MM.1S (cell line): ENCODE results near the gene SYT5.
A peak's percentile ranks its signal among the peaks of the same experiment; 100 is the strongest.

Experiments
- DNase-seq: peaks from one replicate; pipeline ENCODE4 v3.0.0-alpha.2; 2015
- H2AFZ ChIP-seq: fragments of 300-600 bp; sonication (generic); 2 replicates; pipeline ENCODE4 v1.6.0; 2016; ENCODE audit warnings: antibody characterized with exemption, low read length
- H3F3A ChIP-seq: fragments of 300-600 bp; sonication (generic); 2 replicates; pipeline ENCODE4 v1.6.1; 2016; ENCODE audit warnings: mild to moderate bottlenecking, antibody characterized with exemption, low read length, moderate library complexity, mixed read lengths; ENCODE audit not compliant: insufficient read depth
- H3K27ac ChIP-seq: fragments of 300-600 bp; sonication (generic); 2 replicates; pipeline ENCODE4 v1.5.1; 2016; ENCODE audit warnings: mild to moderate bottlenecking, low read length
- H3K27me3 ChIP-seq: fragments of 300-600 bp; sonication (generic); replicated peaks from 2 replicates; pipeline ENCODE4 v1.6.0; 2016; ENCODE audit warnings: low read length; ENCODE audit not compliant: insufficient read depth
- H3K36me3 ChIP-seq: fragments of 300-600 bp; sonication (generic); replicated peaks from 2 replicates; pipeline ENCODE4 v1.6.1; 2016; ENCODE audit warnings: mild to moderate bottlenecking, low read length, mixed read lengths; ENCODE audit not compliant: insufficient read depth
- H3K4me1 ChIP-seq: fragments of 300-600 bp; sonication (generic); 2 replicates; pipeline ENCODE4 v1.6.1; 2016; ENCODE audit warnings: low read length, mixed read lengths
- H3K4me2 ChIP-seq: fragments of 300-600 bp; sonication (generic); 2 replicates; pipeline ENCODE4 v1.6.0; 2016; ENCODE audit warnings: low read depth, low read length
- H3K4me3 ChIP-seq: fragments of 300-600 bp; sonication (generic); 2 replicates; pipeline ENCODE4 v1.5.1; 2016; ENCODE audit warnings: low read length, mixed read lengths
- H3K79me2 ChIP-seq: fragments of 300-600 bp; sonication (generic); 2 replicates; pipeline ENCODE4 v1.6.1; 2016; ENCODE audit warnings: mixed run types, low read length, mixed read lengths
- H3K9ac ChIP-seq: fragments of 300-600 bp; sonication (generic); 2 replicates; pipeline ENCODE4 v1.6.1; 2016; ENCODE audit warnings: low read length, mixed read lengths
- H3K9me2 ChIP-seq: fragments of 300-600 bp; sonication (generic); replicated peaks from 2 replicates; pipeline ENCODE4 v1.6.1; 2016; ENCODE audit warnings: mild to moderate bottlenecking, low read length, mixed read lengths; ENCODE audit not compliant: insufficient read depth
- H3K9me3 ChIP-seq: fragments of 300-600 bp; sonication (generic); replicated peaks from 2 replicates; pipeline ENCODE4 v1.6.1; 2016; ENCODE audit warnings: mild to moderate bottlenecking, low read length, mixed read lengths; ENCODE audit not compliant: insufficient read depth
- H4K20me1 ChIP-seq: fragments of 300-600 bp; sonication (generic); 2 replicates; pipeline ENCODE4 v1.6.1; 2016; ENCODE audit warnings: mild to moderate bottlenecking, low read length, moderate library complexity, mixed read lengths; ENCODE audit not compliant: insufficient read depth
- CTCF ChIP-seq: fragments of 300-600 bp; sonication (generic); IDR thresholded peaks from 2 replicates; pipeline ENCODE4 v1.5.1; 2016; ENCODE audit warnings: antibody characterized with exemption, low read length, mixed read lengths
- EZH2 ChIP-seq: fragments of 300-600 bp; sonication (generic); optimal IDR thresholded peaks from 2 replicates; pipeline ENCODE3; 2017; ENCODE audit warnings: low read depth, mild to moderate bottlenecking, antibody characterized with exemption, low read length, mixed read lengths
- EZH2phosphoT487 ChIP-seq: fragments of 300-600 bp; sonication (generic); IDR thresholded peaks from 2 replicates; pipeline ENCODE4 v1.6.1; 2018; ENCODE audit warnings: antibody characterized with exemption, low read length

Gene SYT5

GRCh38 chr19:55179606-55180484 is at the start of gene SYT5:
SYT5 (minus strand) TSS chr19:55180289; CDS start chr19:55179041, 1,248 bp downstream.
- Histone ChIP-seq H3K27me3 (peaks cover 96% of the 10 kb centered on the region), H4K20me1 (no peaks in the 10 kb centered on the region), H3F3A (no peaks in the 10 kb centered on the region), H3K27ac (no peak within 1 kb of the TSS), H3K9ac (no peak within 1 kb of the TSS), H3K4me1 (peaks cover 8% of the 10 kb centered on the region; the same call in 1 of the 2 replicates), H3K9me2 (no peaks in the 10 kb centered on the region), H3K79me2 (no peaks in the 10 kb centered on the region), H3K36me3 (no peaks in the 10 kb centered on the region), H3K9me3 (no peaks in the 10 kb centered on the region), H3K4me2 (peak within 1 kb of the TSS; percentile 67), H3K4me3 (peak within 1 kb of the TSS; percentile 37), H2AFZ (no peak within 1 kb of the TSS)
- no peak for TF ChIP-seq CTCF
- TF ChIP-seq EZH2phosphoT487 = no peak
- no peak for TF ChIP-seq EZH2
- peak; percentile 30 for DNase-seq

- Histone ChIP-seq H3K9ac (no peak overlapping the region), H3K27ac (no peak overlapping the region), H2AFZ (no peak overlapping the region), H3K9me2 (no peaks in the 10 kb centered on the region), H3K27me3 (no peaks in the 10 kb centered on the region), H4K20me1 (peaks cover 5% of the 10 kb centered on the region; the same call in 1 of the 2 replicates), H3K36me3 (peaks cover 13% of the 10 kb centered on the region; the same call in 1 of the 2 replicates), H3K4me2 (no peak overlapping the region), H3F3A (no peaks in the 10 kb centered on the region), H3K79me2 (peaks cover 25% of the 10 kb centered on the region), H3K9me3 (no peaks in the 10 kb centered on the region), H3K4me3 (no peak overlapping the region), H3K4me1 (no peaks in the 10 kb centered on the region)
- TF ChIP-seq CTCF = no peak
- TF ChIP-seq EZH2 = no peak
- no peak for TF ChIP-seq EZH2phosphoT487
- no peak for DNase-seq
Measured at GRCh38 chr19:55229789-55230182, 49.7 kb upstream of the SYT5 start.

GRCh38 chr19:55229145-55229788 is 49.2 kb upstream of the SYT5 start:
- no peaks in the 10 kb centered on the region for H3K27me3 ChIP-seq
- no peak overlapping the region for H3K9ac ChIP-seq
- H3F3A ChIP-seq = no peaks in the 10 kb centered on the region
- no peak overlapping the region for H3K27ac ChIP-seq
- no peak for DNase-seq
- H3K4me2 ChIP-seq = no peak overlapping the region
- H4K20me1 ChIP-seq = peaks cover 5% of the 10 kb centered on the region; the same call in 1 of the 2 replicates
- no peaks in the 10 kb centered on the region for H3K4me1 ChIP-seq
- H2AFZ ChIP-seq = no peak overlapping the region
- no peak overlapping the region for H3K4me3 ChIP-seq
- peaks cover 21% of the 10 kb centered on the region for H3K79me2 ChIP-seq
- no peaks in the 10 kb centered on the region for H3K9me3 ChIP-seq
- H3K36me3 ChIP-seq = peaks cover 13% of the 10 kb centered on the region; the same call in 1 of the 2 replicates
- H3K9me2 ChIP-seq = no peaks in the 10 kb centered on the region
- TF ChIP-seq EZH2phosphoT487 (no peak), CTCF (no peak), EZH2 (no peak)
